Activated CD8-positive, alpha-beta T cell treated with anti-CD3 and anti-CD28 coated beads for 36 hours (primary cell): ENCODE measurements around the gene PAX7. TPM values are rescaled to one million over a fixed set of nuclear protein-coding genes. Genes with fewer than 3 reads are reported as not detected.

Experiments
- ATAC-seq: fragments of 200-7000 bp; cut with Tn5 transposase; one replicate; pipeline ENCODE4 v1.10.0; 2021; ENCODE audit warnings: mild to moderate bottlenecking, moderate library complexity
- CTCF ChIA-PET: fragments of 350-600 bp; sonication (Branson Sonifier 250); formaldehyde crosslinking; loops from one replicate; lab custom pipeline; 2021; ENCODE audit warnings: antibody characterized with exemption; lab: Charles Lee
- POLR2A ChIA-PET: fragments of 350-600 bp; sonication (Branson Sonifier 250); formaldehyde crosslinking; loops from one replicate; lab custom pipeline; 2021; ENCODE audit warnings: antibody characterized with exemption; lab: Charles Lee
- DNase-seq: peaks from one replicate; pipeline ENCODE4 v3.0.0-alpha.2; 2020
- H3K27ac Mint-ChIP-seq: one replicate; pipeline ENCODE4 v1.8.0; 2021; ENCODE audit warnings: mild to moderate bottlenecking, mixed read lengths
- H3K27me3 Mint-ChIP-seq: one replicate; pipeline ENCODE4 v1.8.0; 2021; ENCODE audit warnings: mixed read lengths
- H3K36me3 Mint-ChIP-seq: one replicate; pipeline ENCODE4 v1.8.0; 2021; ENCODE audit warnings: low read depth, mixed read lengths
- H3K4me1 Mint-ChIP-seq: one replicate; pipeline ENCODE4 v1.8.0; 2021; ENCODE audit warnings: low read depth, mixed read lengths
- H3K4me3 Mint-ChIP-seq: one replicate; pipeline ENCODE4 v1.8.0; 2021; ENCODE audit warnings: mild to moderate bottlenecking, moderate library complexity, mixed read lengths
- H3K9me3 Mint-ChIP-seq: one replicate; pipeline ENCODE4 v1.8.0; 2021; ENCODE audit warnings: mixed read lengths
- CTCF ChIP-seq: fragments of 200-600 bp; IDR thresholded peaks from one replicate; pipeline ENCODE4 v1.8.0; 2022; ENCODE audit warnings: antibody characterized with exemption, mild to moderate bottlenecking
- intact Hi-C: fragments of 100-400 bp; cut with micrococcal nuclease; formaldehyde crosslinking; loops from one replicate; pipeline ENCODE4 v1.10.0; 2022
- total RNA-seq, 2 experiments: library from RNA; stranded (reverse); gene quantifications; one replicate each; pipeline ENCODE4 v1.2.3, GENCODE V29; 2021

The PAX7 gene
- total RNA-seq, 2 experiments from 2014 or later, result not detected

- intact Hi-C loops, result no loop called here
- ATAC-seq (no peak), DNase-seq (no peak)
- no peak for TF ChIP-seq CTCF
- Mint-ChIP-seq H3K9me3 (no peaks in the 10 kb centered on the region), H3K27ac (no peak overlapping the region), H3K36me3 (no peaks in the 10 kb centered on the region), H3K4me1 (no peaks in the 10 kb centered on the region), H3K27me3 (peaks cover 28% of the 10 kb centered on the region), H3K4me3 (no peak overlapping the region)
- CTCF ChIA-PET, result no interaction called here
- POLR2A ChIA-PET, result no interaction called here
Measured at GRCh38 chr1:18711003-18711402, 80.4 kb downstream of the PAX7 start.

GRCh38 chr1:18711536-18712251 lies 81.0 kb downstream of the PAX7 start:
- DNase-seq, result no peak
- ChIA-PET POLR2A (no interaction called here), CTCF (no interaction called here)
- no peak for TF ChIP-seq CTCF
- H3K9me3 Mint-ChIP-seq, result no peaks in the 10 kb centered on the region
- peaks cover 31% of the 10 kb centered on the region for H3K27me3 Mint-ChIP-seq
- no peak for ATAC-seq
- H3K36me3 Mint-ChIP-seq, result no peaks in the 10 kb centered on the region
- intact Hi-C loops, result no loop called here
- H3K4me1 Mint-ChIP-seq, result peaks cover 3% of the 10 kb centered on the region
- H3K4me3 Mint-ChIP-seq, result no peak overlapping the region
- no peak overlapping the region for H3K27ac Mint-ChIP-seq

GRCh38 chr1:18712252-18712600 lies 81.6 kb downstream of the PAX7 start:
- Mint-ChIP-seq H3K4me1 (peaks cover 4% of the 10 kb centered on the region), H3K9me3 (no peaks in the 10 kb centered on the region)
- POLR2A ChIA-PET, result no interaction called here

GRCh38 chr1:18714404-18715175 lies 83.9 kb downstream of the PAX7 start:
- ATAC-seq (no peak), DNase-seq (no peak)
- Mint-ChIP-seq H3K4me1 (peaks cover 7% of the 10 kb centered on the region), H3K9me3 (no peaks in the 10 kb centered on the region), H3K36me3 (no peaks in the 10 kb centered on the region), H3K27me3 (peaks cover 43% of the 10 kb centered on the region), H3K27ac (no peak overlapping the region), H3K4me3 (no peak overlapping the region)
- no peak for TF ChIP-seq CTCF
- CTCF ChIA-PET, result no interaction called here
- POLR2A ChIA-PET, result no interaction called here
- intact Hi-C loops, result no loop called here

More at GRCh38 chr1:18712252-18712600, 81.6 kb downstream of the PAX7 start:
- DNase-seq (no peak), ATAC-seq (no peak)
- no peaks in the 10 kb centered on the region for H3K36me3 Mint-ChIP-seq
- peaks cover 32% of the 10 kb centered on the region for H3K27me3 Mint-ChIP-seq
- CTCF ChIA-PET, result no interaction called here
- intact Hi-C loops, result no loop called here
- no peak overlapping the region for H3K27ac Mint-ChIP-seq
- H3K4me3 Mint-ChIP-seq, result no peak overlapping the region
- TF ChIP-seq CTCF, result no peak

- no peak for TF ChIP-seq CTCF
- ChIA-PET POLR2A (no interaction called here), CTCF (no interaction called here)
- H3K27me3 Mint-ChIP-seq, result peaks cover 49% of the 10 kb centered on the region
- H3K4me1 Mint-ChIP-seq, result peaks cover 7% of the 10 kb centered on the region
- intact Hi-C loops, result no loop called here
- no peaks in the 10 kb centered on the region for H3K36me3 Mint-ChIP-seq
- DNase-seq (no peak), ATAC-seq (no peak)
- H3K4me3 Mint-ChIP-seq, result no peak overlapping the region
- no peaks in the 10 kb centered on the region for H3K9me3 Mint-ChIP-seq
- no peak overlapping the region for H3K27ac Mint-ChIP-seq
Measured at GRCh38 chr1:18716112-18716784, 85.6 kb downstream of the PAX7 start.
